ENCODE measurements around the gene ATP1A2. TPM values are rescaled to one million over a fixed set of nuclear protein-coding genes. Genes with fewer than 3 reads are reported as not detected.

Gene ATP1A2
- total and polyA plus RNA-seq, 4 donors = 0.09 to 1.5 (median 0.29) TPM

GRCh38 chr1:160143695-160144094 is 28.1 kb downstream of the ATP1A2 start:
- no peak overlapping the region for H3K27ac ChIP-seq (ENCODE audit: low read depth in 1 of 2, low read length in 2 of 2)
- no peaks in the 10 kb centered on the region for H3K36me3 ChIP-seq (ENCODE audit: control insufficient read depth in 4 of 4, insufficient read depth in 3 of 4, low read depth in 1 of 4, low read length in 3 of 4)
- TF ChIP-seq HNF4A (conservative IDR thresholded peaks at IDR 0.05) (no peak), REST (IDR thresholded peaks at IDR 0.05) (no peak), MAX (IDR thresholded peaks at IDR 0.05) (no peak), YY1 (IDR thresholded peaks at IDR 0.05) (no peak)
- H3K4me3 ChIP-seq (ENCODE audit: low read depth in 1 of 3, low read length in 3 of 3) = no peak overlapping the region
- H3K4me1 ChIP-seq (ENCODE audit: control insufficient read depth in 4 of 4, insufficient read depth in 4 of 4, low read length in 3 of 4) = no peaks in the 10 kb centered on the region
- no peak overlapping the region for H3K9ac ChIP-seq (ENCODE audit: low read depth in 1 of 2, low read length in 2 of 2)
- H3K9me3 ChIP-seq (ENCODE audit: control insufficient read depth in 4 of 4, low read length in 3 of 4) = no peaks in the 10 kb centered on the region
- DNase-seq (ENCODE audit: low spot score) = no peak
- WGBS = 48% methylated on average over 1 of the region's 1 CpG
- H3K27me3 ChIP-seq (ENCODE audit: control insufficient read depth in 4 of 4, insufficient read depth in 4 of 4, low read length in 3 of 4) = no peaks in the 10 kb centered on the region

GRCh38 chr1:160144921-160145320 is 29.4 kb downstream of the ATP1A2 start:
- 86% methylated on average over 4 of the region's 4 CpGs for WGBS
- H3K27ac ChIP-seq (ENCODE audit: low read depth in 1 of 2, low read length in 2 of 2) = no peak overlapping the region
- no peak overlapping the region for H3K9ac ChIP-seq (ENCODE audit: low read depth in 1 of 2, low read length in 2 of 2)
- TF ChIP-seq CTCF (IDR thresholded peaks at IDR 0.05; ENCODE audit: low read depth, low read length, missing input control) (no peak), EGR1 (IDR thresholded peaks at IDR 0.05; ENCODE audit: low read depth in 2 of 2) (no peak), TAF1 (conservative IDR thresholded peaks at IDR 0.05) (no peak), GABPA (IDR thresholded peaks at IDR 0.05 in 1 of 2, conservative IDR thresholded peaks at IDR 0.05 in 1 of 2) (no peak), ZBTB33 (IDR thresholded peaks at IDR 0.05) (no peak), JUND (IDR thresholded peaks at IDR 0.05) (no peak), YY1 (IDR thresholded peaks at IDR 0.05) (no peak), FOXA2 (IDR thresholded peaks at IDR 0.05) (no peak), ATF3 (IDR thresholded peaks at IDR 0.05) (no peak), RAD21 (IDR thresholded peaks at IDR 0.05) (no peak)
- H3K27me3 ChIP-seq (ENCODE audit: control insufficient read depth in 4 of 4, insufficient read depth in 4 of 4, low read length in 3 of 4) = no peaks in the 10 kb centered on the region
- H3K36me3 ChIP-seq (ENCODE audit: control insufficient read depth in 4 of 4, insufficient read depth in 3 of 4, low read depth in 1 of 4, low read length in 3 of 4) = no peaks in the 10 kb centered on the region
- H3K4me1 ChIP-seq (ENCODE audit: control insufficient read depth in 4 of 4, insufficient read depth in 4 of 4, low read length in 3 of 4) = no peaks in the 10 kb centered on the region
- H3K4me3 ChIP-seq (ENCODE audit: low read depth in 1 of 3, low read length in 3 of 3) = no peak overlapping the region
- H3K9me3 ChIP-seq (ENCODE audit: control insufficient read depth in 4 of 4, low read length in 3 of 4) = no peaks in the 10 kb centered on the region
- no peak for DNase-seq (ENCODE audit: low spot score)
